NCI-H510A (cell line): ENCODE measurements around the gene MYMK.

Experiments used
- DNase-seq: peaks from one replicate; lab custom pipeline; 2025; lab: John Stamatoyannopoulos, UW

MYMK gene

DNA sequence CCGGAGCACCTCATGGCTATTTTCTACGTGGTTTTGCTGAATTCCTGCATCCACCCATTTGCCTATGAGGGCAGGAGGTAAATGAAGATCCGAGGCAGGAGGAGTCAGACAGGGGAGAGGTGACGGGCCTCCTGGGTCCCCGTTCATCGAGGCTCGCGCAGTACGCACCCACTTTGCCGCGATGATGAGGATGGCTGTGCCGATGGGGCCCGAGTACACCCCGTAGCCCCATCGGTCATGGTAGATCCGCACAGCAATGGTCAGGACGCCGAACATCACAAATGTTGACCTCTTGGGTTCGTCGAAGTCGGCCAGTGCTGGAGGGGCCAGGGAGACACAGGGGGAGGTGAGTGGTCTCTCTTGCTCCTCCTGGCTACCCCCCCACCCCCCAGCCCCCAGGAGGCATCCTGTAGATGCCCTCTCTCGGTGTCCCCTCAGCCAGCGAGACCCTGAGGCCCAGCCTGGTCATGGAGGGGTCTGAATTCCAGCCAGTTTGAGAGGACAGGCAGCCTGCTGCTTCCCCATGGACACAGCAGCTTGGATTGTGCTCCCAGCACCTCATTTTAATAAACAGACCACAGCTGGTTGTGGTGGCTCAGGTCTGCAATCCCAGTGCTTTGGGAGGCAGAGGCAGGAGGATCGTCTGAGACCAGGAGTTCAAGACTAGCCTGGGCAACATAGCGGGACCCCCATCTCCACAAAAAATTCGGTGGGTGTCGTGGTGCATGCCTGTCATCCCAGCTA is 5.9 kb downstream of the MYMK start:
- DNase-seq: no peak

DNA sequence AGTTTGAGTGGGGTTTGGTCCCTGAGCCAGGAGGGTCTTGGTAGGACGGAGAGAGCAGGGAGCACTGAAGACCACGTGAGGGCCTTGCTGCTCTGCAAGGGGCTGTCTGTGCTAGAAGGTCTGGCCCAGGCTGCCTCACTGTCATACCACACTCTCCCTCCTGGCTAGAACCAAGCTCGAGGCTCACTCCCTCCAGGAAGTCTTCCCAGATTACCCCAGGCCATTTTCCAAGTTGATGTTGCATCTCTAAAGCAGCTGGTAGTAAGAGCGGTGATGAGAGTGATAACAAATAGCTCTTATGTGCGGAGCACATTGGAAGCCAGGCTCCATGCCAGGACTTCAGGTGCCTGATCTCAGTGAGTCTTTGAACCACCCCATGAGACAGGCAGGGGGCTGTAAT is 6.6 kb downstream of the MYMK start:
- DNase-seq: no peak

DNA sequence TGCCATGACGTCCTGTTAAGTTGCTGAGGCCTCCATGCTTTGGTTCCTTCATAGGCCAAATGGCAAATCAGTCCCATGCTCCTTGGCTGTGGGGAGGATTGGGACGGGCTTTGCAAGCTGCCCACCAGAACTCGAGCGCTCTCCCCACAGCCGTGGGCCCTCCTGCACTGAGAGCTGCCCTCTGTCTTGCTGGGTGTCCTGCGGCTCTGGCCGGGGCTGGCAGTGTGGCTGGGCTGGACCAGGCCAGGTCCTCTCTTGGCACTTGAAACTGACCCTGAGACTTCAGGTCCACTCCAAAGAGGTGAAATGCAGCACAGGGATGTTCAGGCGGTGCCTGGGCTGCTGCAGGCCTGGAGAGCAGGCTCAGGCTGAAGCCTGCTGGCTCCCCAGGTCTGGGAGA is 7.0 kb downstream of the MYMK start:
- no peak for DNase-seq

DNA sequence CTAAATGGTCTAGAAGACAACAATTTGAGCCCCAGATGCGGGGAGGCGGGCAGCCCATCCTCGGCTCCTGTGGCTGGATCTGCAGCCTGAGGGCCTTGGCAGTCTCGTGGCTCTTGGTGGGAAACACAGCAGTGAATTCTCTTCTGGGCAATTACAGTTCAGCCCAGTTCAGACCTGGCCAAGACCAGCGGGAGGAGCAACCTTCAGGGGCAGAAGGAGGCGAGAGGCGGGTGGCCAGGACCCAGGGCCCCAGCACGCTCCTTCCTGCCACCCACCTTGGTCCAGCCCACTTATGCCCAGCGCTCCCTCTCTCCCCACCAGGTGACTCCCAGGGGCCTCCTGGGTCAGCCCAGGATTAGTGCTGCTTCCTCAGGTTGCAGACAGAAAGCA is 7.8 kb downstream of the MYMK start:
- DNase-seq: no peak

DNA sequence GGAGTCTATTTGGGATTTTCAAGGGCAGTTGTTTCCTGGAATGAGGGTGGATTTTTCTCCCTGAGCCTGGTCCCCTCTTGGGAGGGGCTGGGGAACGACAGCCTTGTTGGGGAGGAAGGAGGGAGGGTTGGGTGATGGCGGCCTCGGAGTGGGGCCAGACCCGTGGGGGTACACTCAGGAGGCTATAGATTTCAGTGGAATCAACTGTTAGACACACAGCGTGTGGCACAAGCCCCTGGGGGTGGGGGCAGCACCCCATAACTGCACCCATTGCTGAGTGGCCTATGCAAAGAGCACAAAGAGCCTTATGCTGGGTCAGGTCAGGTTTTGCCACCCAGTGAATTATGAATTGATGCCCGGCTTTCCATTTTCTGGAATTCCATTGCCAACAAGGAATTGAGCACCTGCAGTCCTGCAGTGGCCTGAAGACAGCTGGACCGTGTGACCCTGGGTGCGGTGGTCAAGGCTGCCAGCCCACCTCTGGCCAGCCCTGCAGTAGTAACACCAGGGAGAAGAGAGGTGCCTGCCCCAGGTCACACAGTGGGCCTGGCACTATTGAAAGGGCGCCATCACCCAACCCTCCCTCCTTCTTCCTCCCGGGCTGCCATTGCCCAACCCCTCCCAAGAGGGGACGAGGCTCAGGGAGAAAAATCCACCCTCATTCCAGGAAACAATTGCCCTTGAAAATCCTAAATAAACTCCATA is 8.4 kb downstream of the MYMK start:
- DNase-seq: no peak

DNA sequence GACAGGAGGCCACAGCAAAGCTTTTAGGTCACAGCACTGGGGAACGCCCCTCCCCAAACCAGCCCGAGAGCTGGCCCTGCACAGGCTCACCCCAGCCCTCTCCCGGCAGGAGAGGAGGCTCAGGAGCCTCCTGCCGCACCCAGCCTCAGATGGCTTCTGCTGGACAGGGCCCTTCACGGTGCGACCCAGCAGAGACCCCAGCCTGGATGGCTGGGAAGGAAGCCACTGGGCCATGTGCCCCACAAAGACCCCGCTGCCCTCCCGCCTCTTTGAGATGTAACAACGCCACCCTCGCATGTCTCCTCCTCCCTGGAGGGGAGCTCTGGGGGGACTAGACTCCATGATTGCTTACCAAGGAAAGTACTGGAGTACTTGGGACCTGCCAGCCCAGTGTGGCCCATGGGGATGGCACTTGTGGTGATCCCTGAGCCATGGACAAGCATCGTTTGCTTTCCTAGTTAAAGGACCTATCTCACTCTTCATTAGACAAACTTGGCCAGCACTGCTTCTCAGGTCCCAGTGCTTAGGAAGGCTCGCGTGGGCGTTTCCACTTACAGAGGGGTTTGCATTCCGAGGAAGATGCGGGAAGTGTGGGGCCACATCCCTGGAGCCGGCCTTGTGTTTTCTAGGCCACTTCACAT is 9.0 kb downstream of the MYMK start:
- no peak for DNase-seq

DNA sequence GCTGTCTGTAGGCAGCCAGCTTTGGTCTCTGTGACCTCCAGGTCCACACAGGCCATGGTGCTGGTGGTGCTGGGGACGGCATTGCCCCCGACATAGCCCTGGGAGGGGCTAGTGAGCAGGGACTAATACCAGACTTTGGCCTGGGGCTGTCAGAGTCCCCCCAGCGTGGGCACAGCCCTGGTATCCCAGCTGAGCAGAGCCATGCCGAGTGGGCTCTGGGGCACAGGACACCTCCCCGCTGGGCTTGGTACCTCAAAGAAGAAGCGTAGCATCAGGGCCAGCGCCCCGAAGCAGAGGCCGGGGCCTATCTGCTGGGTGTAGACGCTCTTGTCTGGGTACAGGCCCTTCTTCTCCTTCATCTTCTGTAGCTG is 9.5 kb downstream of the MYMK start:
- no peak for DNase-seq

DNA sequence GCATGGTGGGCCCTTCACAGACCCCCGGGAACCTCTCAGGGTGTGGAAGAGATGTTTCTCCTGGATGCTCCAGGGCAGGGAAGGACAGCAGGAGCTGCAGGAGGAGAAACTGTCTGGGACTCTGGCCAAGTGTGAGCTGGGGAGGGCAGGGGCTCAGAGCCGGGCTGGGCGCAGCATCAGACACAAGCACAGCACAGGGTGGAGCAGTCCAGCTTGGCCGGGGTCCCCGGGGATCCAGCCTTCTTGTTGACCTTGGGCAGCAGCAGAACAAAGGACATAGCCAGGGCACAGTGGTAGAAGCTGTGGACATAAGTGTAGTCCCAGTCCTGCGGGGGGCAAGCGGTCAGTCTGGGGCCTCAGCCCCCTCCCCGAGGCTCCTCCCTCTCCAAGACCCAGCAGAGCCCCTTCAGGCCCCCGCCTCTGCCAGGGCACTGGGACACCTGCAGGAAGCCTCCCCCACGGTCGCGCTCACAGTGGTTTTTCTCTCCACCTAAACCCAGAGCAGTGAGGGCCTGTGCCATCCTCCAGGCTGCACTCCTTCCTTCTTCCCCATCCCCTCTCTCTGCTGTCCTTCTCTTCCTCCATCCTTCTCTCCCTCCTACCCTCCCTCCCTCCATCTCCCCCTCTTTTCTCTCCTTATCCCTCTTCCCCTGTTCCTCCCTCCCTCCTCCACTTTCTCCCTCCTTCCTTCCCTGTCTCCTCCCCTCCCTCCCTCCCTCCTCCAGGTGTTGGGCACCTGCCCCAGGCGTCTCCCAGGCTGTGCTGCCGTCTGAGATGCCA is 10.1 kb downstream of the MYMK start:
- DNase-seq: no peak

DNA sequence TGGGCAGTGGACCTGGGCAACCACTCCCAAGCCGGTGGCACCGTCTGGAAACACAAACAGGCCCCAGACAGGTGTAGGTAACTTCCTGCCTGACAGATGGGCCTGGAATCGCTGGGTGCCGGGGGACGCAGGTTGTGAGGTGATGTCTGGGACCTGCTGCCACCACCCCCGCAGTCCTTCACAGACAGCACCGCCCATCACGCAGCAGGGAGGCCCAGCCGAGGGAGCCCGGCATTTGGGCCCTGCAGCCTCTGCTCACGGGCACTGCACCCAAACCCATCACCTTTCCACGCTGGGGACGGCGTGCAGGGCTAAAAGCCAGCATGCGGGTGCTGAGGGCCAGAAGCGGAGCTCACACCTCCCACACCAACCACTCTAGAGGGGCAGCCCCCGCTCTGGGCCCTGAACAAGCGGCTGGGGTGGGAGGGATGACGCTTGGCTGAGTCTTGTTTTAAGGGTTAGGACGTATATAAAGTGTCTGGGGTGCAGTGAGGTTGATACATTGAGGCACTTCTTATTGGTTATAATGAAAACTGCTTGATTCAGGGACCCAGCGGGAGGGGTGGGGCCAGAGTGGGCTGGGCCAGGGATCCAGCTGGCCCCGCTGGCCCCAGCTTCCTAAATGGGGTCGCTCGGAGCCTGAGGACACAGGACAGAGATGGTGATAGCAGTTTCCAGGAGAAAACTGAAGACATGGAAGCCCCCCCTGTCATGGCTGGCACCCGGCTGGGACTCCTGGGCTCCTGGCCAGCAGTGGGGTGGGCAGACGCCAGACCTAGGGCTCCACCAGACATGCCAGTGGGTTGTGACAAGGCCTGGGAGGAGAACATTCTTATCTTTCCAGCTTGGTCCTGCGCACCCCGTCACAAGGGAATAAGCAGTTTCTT is 11.3 kb downstream of the MYMK start:
- DNase-seq: peak; percentile 58

DNA sequence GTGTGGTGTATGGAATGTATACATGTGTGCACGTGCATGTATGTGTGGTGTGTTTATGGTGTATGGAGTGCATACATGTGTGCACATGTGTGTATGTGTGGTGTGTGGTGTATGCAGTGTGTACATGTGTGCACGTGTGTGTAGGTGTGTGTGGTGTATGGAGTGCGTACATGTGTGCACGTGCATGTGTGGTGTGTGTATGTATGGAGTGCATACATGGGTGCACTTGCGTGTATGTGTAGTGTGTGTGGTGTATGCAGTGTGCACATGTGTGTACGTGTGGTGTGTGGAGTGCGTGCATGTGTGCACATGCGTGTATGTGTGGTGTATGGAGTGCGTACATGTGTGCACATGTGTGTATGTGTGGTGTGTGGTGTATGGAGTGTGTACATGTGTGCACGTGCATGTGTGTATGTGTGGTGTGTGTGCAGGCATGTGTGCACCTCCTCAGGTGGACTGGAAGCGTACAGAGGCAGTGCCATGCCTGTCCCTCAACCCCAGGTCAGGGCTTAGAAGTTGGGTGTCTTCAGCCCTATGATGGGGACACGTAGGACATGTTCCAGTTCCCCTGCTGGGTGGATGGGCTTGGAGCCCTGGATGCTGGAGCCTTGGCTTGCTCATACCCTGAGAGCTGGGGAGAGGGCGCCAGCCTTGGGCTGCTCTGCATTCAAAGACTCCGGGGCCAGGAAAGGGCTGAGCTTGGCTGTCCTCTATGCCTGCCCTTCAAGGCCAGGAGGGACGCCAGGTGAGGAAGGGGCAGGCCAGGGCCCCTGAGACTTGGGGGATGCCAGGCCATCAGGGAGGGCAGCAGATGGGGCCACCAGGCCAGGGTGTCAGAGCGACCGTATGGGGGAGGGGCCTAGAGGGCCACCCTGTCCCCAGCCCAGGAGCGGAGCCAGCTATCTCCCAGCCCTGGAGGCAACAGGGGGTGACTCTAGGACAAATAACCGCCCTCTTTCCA is 12.2 kb downstream of the MYMK start:
- no peak for DNase-seq

DNA sequence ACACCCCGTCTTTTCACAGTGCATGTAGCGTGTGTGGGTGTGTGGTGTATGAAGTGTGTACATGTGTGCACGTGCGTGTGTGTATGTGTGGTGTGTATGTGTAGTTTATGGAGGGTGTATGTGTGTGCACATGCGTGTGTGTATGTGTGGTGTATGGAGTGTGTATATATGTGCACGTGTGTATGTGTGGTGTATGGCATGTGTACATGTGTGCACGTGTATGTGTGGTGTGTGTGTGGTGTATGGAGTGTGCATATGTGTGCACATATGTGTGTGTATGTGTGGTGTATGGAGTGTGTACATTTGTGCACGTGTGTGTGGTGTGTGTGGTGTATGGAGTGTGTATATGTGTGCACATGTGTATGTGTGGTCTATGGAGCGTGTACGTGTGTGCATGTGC is 13.2 kb downstream of the MYMK start:
- no peak for DNase-seq

DNA sequence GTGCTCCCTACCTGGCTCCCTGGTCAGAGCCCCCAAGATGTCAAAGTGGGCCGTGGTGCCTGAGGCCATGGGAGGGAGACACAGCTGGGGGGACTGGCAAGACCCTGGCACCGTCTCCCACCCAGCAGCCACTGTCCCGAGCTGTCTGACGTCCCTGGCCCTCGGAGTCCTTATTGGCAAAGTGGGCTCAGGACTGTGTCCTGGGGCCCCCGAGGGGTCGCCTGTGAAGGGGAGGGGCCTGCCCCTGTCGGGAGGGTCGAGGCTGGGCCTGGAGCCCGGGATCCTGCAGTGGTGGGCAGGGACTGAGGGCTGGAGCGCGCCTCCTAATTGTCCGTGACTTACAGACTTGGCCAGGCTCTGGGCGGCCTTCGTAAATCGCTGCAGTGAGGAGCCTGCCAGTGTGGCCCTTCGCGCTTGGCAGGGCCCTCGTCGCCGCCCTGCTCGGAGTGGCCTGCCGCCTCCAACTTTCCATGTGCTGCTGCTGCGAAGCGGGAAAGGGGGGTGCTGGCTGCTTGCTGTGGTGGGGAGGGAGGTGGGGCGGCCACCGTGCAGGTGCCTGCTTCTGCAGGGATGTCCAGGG is 13.7 kb downstream of the MYMK start:
- no peak for DNase-seq

DNA sequence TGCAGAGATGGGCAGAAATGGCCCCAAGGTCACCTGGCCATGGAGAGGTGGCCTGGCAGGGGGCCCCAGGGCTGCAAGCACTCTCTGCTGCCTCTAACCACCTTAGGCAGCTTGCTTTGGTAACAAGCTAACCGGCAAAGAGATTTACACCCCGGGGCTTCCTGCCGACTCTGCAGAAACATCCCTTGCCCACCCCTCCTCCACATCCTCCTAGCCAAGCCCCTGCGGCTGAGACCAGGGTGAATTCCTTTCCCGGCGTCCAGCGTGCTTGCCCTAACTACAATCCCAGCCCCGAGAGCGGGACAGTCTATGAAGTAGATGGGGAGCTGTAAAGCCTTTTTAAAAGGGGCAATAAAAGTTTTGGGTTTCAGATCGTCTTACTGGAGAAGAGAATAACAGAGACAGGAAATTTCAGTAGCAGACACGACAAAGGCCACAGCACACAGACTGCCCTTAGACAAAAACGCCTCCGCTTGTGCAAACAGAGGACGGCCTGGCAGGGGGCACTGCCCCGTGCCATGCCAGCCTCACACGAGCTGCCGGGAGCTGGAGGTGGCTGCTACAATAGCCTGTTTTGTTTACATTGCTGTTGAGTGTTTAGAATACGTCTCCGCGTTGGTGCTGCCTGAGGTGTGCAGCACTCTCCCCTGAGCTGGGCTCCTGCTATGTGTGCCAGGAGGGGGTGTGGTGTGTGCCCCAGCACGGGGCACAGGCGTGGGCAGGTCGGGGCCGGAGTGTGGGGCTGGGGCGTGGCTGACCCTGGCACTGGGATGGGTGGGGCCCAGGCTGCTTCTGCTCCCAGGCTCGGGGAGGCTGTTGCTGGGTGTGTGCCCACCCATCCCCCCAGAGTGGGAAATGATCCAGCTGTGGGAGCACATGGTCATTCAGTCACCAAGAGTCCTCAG is 15.3 kb downstream of the MYMK start:
- DNase-seq: peak; percentile 89

DNA sequence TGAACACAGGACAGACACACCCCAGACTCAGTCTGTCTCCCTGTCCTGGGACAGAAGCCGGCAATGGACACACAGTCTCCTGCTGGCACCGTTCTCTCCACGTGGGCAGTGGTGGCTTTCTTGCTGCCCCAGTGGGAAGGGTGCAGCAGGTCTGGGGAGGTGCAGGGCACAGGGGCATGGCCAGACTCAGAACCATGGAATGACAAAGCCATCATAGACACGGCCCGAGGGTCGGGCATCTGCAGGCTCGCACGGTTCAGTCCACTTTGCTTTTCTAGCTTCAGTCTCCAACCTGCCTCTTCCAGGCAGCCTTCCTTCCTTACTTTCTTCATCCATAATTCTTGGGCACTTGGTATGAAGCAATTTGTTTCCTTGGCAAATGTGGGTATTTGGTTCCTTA is 16.7 kb downstream of the MYMK start:
- no peak for DNase-seq

DNA sequence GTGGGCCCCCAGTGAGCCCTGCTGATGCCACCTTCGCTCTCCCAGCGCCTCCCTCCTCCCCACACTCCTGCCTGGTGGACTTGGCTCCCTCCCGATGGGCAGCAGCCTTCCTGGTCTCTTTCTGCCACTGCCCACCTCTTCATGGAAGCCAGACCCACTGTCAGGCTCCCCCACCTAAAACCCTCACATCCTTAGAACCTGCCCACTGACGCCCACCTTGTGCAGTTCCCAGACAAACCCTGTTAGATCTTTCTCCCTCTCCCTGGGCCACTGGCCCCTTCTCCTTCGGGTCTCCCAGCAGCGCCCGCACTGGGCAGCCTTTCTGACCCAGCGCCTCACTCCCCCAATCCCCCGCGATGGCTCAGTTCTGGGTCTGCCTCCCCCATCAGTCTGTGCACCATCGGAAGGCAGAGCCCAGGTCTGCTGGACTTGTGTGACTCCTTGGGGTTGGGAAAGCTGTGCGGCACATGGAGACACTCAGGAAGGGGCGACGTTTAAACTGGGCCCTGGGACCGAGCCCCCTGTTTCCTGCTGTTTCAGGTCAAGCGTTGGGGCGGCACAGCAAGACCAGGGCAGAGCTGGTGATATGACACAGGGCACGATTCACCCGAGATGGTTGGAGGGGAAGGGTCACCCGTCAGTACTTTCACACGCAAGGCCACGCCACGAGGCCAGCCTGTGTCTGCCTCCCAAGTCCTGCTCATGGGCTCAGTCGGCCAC is 17.4 kb downstream of the MYMK start:
- DNase-seq: no peak

DNA sequence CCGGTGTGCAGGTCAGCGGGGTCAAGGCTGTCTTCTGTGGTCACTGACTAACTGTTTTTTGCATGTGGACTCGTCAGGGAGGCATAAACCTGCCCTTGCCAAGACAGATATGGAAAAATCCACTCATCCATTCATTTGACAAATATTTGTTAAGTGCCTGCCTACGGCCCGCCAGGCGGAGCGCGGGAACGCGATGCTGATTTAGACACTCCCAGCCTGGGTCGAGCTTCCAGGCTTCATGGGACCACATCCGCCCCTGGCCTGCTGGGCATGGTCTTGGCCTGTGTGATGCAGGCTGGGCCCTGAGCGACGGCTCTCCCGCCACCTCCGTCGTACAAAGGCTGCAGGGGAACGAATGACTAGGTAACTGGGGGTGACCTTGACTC is 18.1 kb downstream of the MYMK start:
- no peak for DNase-seq

DNA sequence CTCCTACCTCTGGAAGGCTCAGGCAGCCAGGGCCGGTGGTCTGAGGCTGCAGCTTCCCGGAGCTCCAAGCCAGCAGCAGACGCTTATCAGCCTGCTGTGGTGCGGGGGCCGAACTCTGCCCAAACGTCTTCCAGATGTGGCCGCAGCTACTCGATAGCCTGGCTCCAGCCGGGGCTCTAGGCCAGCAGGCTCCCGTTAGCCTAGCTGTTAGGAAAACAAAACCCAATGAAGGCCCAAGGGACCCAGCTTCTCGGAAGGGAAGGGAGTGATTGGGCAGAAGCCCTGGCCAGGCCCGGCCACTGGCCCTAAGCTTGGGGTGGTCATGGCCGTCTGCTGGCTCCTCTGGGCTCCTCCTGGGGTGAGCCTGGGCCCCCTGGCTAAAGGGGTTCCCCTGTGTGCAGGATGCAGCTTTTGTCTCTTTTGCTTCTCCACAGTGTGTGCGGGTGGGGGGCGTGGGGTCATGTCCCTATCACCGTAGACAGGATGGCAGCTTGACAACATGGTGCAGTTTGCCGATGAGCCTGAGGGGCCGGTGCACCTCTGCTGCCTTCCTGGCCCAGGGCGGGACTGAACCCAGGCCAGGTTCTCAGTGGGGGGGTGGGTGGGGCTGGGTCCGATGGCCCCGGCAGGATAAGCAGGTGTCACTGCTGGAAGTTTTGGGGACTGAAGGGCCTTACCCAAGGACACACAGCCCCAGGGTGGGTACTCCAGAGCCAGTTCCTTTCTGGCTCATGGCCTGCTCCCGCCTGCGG is 18.7 kb downstream of the MYMK start:
- no peak for DNase-seq
